Esophagus muscularis mucosa (tissue), 3 donors: ENCODE measurements around the gene PAM16.

Experiments used
- POLR2A ChIP-seq: fragments of 450-650 bp; IDR thresholded peaks from one replicate; pipeline ENCODE4 v1.6.1; 2017; ENCODE audit warnings: antibody characterized with exemption, moderate library complexity, mild to moderate bottlenecking, low read depth
- POLR2AphosphoS5 ChIP-seq, 2 donors: sonication (generic); formaldehyde crosslinking; IDR thresholded peaks; one replicate each; pipeline ENCODE4 v1.6.1; 2017; ENCODE audit warnings: antibody characterized with exemption in 2 of 2
- TF ChIP-seq, protein P1 (sequence below), 3 experiments: fragments of 200-600 bp in 2 of 3; fragments of 450-650 bp in 1 of 3; sonication (generic) in 2 of 3; IDR thresholded peaks; one replicate each; pipeline ENCODE4 v1.5.1; 2017 to 2019; ENCODE audit warnings: antibody characterized with exemption in 3 of 3, mild to moderate bottlenecking in 2 of 3, moderate library complexity in 1 of 3

DNA sequence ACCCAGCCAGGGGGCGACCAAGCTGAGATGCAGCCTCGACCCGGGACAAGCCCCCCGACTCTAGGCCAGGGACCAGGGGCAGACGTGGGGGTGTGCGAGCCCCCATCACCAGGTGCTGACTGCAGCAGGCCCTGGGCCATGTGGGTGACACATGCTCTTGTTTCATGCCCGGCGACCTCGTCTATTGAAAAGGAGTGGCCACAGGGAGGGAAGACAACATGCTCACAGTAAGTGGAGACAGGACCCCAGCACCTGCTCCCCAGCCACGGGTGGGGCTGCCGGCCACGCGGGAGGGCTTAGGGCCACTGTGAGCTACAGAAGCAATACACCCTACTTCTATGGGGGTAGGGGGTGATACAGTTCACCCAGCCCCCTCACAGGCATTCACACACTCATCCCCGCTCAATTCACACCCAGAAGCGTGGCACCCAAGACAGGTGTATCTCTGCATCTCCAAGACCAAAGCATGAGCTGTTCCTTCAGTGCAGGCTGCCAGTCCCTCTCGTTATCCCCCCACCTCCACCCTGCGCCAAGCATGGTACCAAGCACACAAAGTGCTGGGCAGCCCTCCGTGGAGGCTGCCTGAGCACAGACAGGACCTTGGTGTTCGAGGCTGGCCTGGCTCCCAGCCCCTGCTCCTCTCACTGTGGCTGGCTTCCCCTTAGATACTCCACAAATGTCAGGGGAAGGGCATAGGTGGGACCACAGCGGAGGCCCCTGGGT, 34.1 kb upstream of the PAM16 start:
- TF ChIP-seq, protein P1, sequence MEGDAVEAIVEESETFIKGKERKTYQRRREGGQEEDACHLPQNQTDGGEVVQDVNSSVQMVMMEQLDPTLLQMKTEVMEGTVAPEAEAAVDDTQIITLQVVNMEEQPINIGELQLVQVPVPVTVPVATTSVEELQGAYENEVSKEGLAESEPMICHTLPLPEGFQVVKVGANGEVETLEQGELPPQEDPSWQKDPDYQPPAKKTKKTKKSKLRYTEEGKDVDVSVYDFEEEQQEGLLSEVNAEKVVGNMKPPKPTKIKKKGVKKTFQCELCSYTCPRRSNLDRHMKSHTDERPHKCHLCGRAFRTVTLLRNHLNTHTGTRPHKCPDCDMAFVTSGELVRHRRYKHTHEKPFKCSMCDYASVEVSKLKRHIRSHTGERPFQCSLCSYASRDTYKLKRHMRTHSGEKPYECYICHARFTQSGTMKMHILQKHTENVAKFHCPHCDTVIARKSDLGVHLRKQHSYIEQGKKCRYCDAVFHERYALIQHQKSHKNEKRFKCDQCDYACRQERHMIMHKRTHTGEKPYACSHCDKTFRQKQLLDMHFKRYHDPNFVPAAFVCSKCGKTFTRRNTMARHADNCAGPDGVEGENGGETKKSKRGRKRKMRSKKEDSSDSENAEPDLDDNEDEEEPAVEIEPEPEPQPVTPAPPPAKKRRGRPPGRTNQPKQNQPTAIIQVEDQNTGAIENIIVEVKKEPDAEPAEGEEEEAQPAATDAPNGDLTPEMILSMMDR (IDR thresholded peaks at IDR 0.05) = no peak
- TF ChIP-seq POLR2AphosphoS5 (IDR thresholded peaks at IDR 0.05) (no peak), POLR2A (no peak)
